GM13976 (cell line): ENCODE measurements around the gene BCDIN3D.
A peak's percentile ranks its signal among the peaks of the same experiment; 100 is the strongest.

Experiments used
- DNase-seq: peaks from one replicate; pipeline ENCODE4 v3.0.0; 2012; ENCODE audit warnings: low spot score
- in situ Hi-C: fragments of 300-500 bp; cut with MboI; formaldehyde crosslinking; loops from one replicate; pipeline ENCODE4 v1.12.0; 2022; ENCODE audit warnings: low sequenced_read_pairs, mixed read lengths, inconsistent platforms; ENCODE audit not compliant: unreplicated experiment
- TF ChIP-seq, protein P1 (sequence below): IDR thresholded peaks from 2 replicates; pipeline ENCODE4 v1.5.1; 2012; ENCODE audit warnings: borderline replicate concordance, mild to moderate bottlenecking; ENCODE audit not compliant: insufficient read depth; ENCODE audit errors: extremely low read depth, missing control alignments, control extremely low read depth

The BCDIN3D gene

GRCh38 chr12:49792976-49793580 is 49.8 kb downstream of the BCDIN3D start:
- TF ChIP-seq, protein P1, sequence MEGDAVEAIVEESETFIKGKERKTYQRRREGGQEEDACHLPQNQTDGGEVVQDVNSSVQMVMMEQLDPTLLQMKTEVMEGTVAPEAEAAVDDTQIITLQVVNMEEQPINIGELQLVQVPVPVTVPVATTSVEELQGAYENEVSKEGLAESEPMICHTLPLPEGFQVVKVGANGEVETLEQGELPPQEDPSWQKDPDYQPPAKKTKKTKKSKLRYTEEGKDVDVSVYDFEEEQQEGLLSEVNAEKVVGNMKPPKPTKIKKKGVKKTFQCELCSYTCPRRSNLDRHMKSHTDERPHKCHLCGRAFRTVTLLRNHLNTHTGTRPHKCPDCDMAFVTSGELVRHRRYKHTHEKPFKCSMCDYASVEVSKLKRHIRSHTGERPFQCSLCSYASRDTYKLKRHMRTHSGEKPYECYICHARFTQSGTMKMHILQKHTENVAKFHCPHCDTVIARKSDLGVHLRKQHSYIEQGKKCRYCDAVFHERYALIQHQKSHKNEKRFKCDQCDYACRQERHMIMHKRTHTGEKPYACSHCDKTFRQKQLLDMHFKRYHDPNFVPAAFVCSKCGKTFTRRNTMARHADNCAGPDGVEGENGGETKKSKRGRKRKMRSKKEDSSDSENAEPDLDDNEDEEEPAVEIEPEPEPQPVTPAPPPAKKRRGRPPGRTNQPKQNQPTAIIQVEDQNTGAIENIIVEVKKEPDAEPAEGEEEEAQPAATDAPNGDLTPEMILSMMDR: no peak
- DNase-seq: peak; percentile 21
- in situ Hi-C loops: no loop called here

- TF ChIP-seq, protein P1: no peak
- in situ Hi-C loops: no loop called here
These were observed 50.5 kb downstream of the BCDIN3D start for GRCh38 chr12:49792181-49792970.

DNA sequence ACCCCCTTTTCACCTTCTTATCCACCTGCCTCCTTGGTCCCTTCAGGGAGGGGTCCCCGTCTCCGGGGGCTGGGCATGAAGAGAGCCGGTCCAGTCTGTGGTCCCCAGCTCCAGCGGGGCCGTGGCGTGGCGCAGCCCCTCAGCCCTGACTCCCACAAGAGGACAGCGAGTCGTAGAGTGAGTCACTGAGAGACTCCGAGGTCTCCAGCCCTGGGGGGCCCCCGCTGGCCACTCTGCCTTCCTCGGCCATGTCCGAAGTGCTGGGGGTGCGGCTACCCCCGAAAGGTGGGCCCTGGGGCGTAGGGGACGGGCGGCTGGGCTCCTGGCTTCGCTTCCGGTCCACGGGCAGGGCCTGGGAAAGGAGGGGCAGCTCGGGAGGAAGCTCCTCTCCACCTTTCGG is 51.2 kb downstream of the BCDIN3D start:
- no peak for DNase-seq
- in situ Hi-C loops: no loop called here
- TF ChIP-seq, protein P1: no peak

More at GRCh38 chr12:49792181-49792970, 50.5 kb downstream of the BCDIN3D start:
- peak; percentile 24 for DNase-seq

- in situ Hi-C loops: no loop called here
These were observed 52.0 kb downstream of the BCDIN3D start for GRCh38 chr12:49790741-49791555.

GRCh38 chr12:49789992-49790391 is 52.9 kb downstream of the BCDIN3D start:
- no peak for DNase-seq
- in situ Hi-C loops: no loop called here
- TF ChIP-seq, protein P1: no peak

More at GRCh38 chr12:49790741-49791555, 52.0 kb downstream of the BCDIN3D start:
- TF ChIP-seq, protein P1: no peak
- DNase-seq: no peak

DNA sequence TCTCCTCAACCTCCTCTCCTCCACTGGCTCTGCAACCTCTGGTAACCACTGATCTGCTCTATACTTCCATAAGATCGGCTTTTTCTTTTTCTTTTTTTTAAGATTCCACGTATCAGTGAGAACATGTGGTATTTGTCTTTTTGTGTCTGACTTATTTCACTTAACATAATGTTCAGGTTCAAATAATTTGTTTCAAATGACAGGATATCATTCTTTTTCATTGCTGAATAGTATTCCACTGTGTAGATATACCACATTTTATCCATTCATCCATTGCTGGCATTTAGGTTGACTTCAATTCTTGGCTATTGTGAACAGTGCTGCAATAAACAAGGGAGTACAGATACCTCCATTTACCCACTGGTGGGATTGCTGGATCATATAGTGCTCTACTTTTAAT is 55.2 kb downstream of the BCDIN3D start:
- TF ChIP-seq, protein P1: no peak
- in situ Hi-C loops: no loop called here

More for the DNA sequence above, 55.2 kb downstream of the BCDIN3D start:
- no peak for DNase-seq
